ENCODE results near the gene MRPL55.

MRPL55 gene

DNA sequence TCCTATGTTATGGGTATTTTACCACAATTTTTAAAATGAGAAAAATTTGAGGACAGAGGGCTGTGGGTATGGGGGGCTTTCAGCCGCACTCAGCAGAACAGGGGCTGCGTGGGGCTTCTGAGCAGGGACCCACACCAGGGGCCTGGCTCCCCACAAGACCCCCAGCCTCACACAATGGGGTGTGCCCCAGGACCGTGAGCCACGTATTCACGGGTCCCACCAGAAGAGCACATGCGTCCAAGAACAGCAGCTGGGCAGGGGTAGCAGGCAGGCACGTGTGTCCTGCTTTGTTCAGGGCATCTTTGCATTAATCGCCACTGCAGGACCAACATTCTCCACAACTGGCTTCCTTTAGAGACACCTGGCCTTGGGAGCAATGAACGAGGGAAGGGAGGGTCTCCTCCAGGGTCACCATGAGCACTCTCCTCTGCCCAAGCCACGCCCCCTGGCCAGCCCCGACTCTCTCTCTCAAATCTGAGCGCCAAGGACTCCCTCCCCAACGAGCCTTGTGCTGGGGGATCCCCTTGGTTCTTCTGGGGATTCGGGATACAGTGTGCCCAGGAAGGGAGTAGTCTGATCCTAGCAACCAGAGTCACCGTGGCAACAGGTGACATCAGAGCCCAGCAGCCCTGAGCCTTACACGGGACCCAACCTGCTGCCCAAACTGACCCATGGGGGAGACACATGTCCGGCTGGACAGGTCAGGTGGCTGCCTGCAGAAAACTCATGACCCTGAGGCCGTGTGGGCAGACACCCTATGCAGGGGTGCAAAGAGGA lies 34.0 kb downstream of the MRPL55 start:
- DNase-seq (ENCODE audit: extremely low spot score, insufficient read length, low read depth) (no peak), FAIRE-seq (no peak)

- DNase-seq (ENCODE audit: extremely low spot score, insufficient read length, low read depth) (no peak), FAIRE-seq (no peak)
Measured at GRCh38 chr1:228073857-228074545, 35.1 kb downstream of the MRPL55 start.

DNA sequence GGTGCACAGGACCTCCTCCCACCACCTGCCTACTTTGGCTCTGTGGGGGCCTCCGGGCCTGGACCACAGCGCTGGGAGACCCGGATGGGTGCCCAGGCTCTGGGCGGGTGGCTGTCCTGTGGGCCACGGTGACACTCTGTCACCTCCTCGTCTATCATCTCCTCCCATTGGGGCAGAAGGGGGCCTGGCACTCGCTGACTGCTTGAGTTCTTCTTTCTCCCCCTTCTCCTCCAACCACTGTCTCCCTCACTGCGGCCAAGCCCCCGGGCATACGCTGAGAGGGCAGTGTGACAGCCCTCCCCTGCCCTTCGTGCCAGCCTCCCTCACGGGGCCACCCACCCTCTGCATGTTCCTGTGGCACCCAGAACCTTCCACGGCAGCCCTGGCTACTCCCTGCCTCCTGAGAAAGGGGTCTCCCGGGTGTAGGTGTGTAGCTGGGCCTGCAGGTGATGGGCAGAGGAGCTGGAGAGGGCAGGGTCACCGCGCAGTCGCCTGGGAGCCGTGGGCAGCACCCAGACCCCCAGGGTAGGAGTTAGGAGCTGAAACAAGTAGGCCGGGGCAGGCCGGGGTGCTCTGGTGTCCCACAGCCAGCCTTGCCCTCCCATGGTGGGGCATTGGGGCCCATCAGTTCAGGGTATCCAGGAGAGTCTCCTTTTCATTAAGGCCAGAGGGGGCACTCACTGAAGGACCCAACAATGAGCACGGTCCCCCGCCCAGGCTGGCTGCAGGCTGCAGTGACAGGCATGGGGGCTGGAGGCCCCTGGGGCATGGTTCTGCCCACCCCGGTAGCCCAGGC lies 35.8 kb downstream of the MRPL55 start:
- no peak for DNase-seq (ENCODE audit: extremely low spot score, insufficient read length, low read depth)
- no peak for FAIRE-seq

GRCh38 chr1:228072658-228073043 lies 36.4 kb downstream of the MRPL55 start:
- FAIRE-seq (no peak), DNase-seq (ENCODE audit: extremely low spot score, insufficient read length, low read depth) (no peak)

DNA sequence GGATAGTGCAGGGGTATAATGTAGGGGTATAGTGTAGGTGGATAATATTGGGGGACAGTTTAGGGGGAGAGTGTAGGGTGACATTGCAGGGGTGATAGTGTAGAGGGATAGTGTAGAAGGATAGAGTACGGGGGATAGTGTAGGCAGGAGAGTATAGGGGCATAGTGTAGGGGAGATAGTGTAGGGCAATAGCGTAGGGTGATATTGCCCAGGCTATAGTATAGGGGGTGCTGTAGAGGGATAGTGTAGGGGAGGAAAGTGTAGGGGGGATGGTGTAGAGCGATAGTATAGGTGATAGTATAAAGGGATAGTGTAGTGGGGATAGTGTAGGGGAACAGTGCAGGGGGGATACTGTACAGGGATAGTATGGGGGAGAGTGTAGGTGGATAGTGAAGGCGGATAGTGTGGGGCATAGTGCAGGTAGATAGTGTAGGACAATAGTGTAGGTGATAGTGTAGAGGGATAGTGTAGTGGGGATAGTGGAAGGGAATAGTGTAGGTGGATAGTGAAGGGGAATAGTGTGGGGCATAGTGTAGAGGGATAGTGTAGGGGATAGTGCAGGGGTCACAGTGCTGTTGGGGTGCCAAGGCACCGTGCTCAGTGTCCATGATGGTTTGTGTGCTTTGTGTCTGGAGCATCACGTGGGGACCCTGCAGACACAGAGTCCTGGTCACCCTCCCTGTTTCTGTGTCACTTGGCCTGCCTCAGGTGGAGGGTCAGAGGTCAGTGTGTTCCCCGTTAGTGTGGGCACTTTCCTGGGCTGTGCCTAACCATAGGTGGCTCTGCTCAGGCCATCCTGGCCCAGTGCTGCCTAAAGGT lies 37.1 kb downstream of the MRPL55 start:
- DNase-seq (ENCODE audit: extremely low spot score, insufficient read length, low read depth) (no peak), FAIRE-seq (no peak)

DNA sequence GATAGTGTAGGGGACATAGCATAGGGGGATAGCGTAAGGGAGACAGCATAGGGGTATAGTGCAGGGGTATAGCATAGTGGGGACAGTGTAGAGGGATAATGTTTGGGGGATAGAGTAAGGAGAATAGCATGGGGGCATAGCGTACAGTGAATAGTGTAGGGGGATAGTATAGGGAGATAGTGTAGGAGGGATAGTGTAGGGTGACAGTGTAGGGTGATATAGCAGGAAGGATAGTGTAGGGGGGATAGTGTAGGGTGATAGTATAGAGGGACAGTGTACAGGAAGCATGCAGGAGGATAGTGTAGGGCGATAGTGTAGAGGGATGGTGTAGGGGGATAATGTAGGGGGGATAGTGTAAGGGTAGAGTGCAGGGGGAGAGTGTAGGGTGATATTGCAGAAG lies 38.2 kb downstream of the MRPL55 start:
- no peak for DNase-seq (ENCODE audit: extremely low spot score, insufficient read length, low read depth)

GRCh38 chr1:228070173-228070572 lies 38.9 kb downstream of the MRPL55 start:
- no peak for FAIRE-seq
- no peak for DNase-seq (ENCODE audit: extremely low spot score, insufficient read length, low read depth)

More for the DNA sequence above, 38.2 kb downstream of the MRPL55 start:
- no peak for FAIRE-seq

DNA sequence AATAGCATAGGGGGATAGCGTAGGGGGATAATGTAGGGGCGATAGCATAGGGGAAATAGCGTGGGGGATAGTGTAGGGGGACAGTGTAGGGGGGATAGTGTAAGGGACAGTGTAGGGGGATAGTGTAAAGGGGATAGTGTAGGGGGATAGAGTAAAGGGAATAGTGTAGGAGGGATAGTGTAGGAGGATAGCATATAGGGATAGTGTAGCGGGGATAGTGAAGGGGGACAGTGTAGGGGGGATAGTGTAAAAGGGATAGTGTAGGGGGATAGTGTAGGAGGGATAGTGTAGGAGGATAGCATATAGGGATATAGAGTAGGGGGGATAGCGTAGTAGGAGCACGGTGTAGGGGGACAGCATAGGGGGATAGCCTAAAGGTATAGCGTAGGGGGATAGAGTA lies 40.7 kb downstream of the MRPL55 start:
- DNase-seq (ENCODE audit: extremely low spot score, insufficient read length, low read depth) (no peak), FAIRE-seq (no peak)

DNA sequence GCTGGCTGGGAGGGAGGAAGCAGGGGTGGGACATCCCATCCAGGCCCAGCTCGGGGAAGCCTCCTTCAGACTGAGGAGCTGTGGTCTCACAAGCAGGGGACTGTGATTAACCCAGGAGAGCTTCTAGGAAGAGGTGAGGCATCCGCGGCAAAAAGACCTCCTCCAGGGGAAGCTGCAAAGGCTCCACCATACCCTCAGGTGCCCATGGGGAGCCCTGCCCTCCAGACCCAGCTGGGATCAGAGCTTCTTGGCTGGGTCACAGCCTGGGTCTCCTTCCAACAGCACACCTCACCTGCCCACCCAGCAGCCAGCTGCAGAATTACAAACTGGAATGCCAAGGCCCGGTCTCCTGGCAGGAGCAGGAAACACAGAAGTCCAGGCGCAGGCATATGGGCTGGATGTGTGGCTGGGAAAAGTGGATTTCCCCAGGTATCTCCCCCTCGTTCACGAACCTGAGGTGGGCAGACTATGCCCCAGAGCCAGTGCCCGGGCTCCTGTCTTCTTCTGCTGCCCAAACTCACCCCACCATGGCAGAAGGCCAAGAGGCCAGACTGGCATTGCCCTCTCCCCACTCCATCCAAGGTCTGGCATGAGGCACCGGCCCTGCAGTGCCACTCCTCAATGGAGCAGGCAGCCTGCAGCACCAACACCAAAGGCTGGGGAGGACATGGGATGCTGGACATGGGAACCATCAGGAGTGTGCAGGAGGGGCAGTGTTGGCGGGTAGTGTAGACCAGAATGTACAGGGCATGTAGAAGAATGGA lies 42.0 kb downstream of the MRPL55 start:
- DNase-seq (ENCODE audit: extremely low spot score, insufficient read length, low read depth) = no peak
- no peak for FAIRE-seq

GRCh38 chr1:228066416-228066815 lies 42.7 kb downstream of the MRPL55 start:
- FAIRE-seq (no peak), DNase-seq (ENCODE audit: extremely low spot score, insufficient read length, low read depth) (no peak)

DNA sequence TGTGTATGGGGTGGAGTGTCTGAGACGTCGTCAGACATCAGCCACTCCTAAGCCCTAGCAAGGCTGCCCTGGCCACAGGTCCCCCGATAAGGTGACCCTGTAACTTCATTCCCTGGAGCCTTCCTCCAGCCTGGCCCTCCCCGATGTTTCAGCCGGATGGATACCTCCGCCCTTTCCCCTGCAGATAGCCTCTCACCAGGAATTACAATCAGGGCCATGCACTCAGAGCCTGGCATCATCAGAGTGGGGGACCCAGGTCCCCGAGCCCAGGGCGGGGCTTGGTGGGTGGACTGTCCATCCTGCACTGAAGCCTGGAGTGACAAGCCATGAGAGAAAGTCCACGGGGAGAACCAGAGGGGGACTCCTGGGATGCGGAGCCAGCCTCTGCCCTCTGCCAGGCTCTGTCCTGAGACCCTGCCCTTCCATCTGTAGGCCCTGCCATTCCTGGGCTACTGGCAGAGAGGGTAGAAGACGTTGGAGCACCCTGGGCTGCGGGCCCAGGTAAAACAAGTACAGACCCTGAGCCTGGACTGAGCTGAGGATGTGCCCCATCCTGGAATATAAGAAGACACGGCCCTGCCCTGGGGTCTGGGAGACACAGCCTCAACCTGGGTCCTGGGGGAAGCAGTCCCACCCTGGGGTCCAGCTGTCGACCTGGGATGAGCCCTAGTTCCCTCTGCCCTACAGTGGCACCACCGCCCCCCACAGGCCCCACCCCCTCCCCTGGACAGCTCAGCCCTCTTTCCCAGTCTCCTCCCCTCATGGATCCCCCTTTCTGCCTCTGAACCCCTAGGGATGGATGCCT lies 43.4 kb downstream of the MRPL55 start:
- DNase-seq (ENCODE audit: extremely low spot score, insufficient read length, low read depth) = no peak
- FAIRE-seq = no peak

- FAIRE-seq (no peak), DNase-seq (ENCODE audit: extremely low spot score, insufficient read length, low read depth) (no peak)
Measured at GRCh38 chr1:228064741-228065542, 44.2 kb downstream of the MRPL55 start.

GRCh38 chr1:228064296-228064695 lies 44.8 kb downstream of the MRPL55 start:
- no peak for FAIRE-seq

DNA sequence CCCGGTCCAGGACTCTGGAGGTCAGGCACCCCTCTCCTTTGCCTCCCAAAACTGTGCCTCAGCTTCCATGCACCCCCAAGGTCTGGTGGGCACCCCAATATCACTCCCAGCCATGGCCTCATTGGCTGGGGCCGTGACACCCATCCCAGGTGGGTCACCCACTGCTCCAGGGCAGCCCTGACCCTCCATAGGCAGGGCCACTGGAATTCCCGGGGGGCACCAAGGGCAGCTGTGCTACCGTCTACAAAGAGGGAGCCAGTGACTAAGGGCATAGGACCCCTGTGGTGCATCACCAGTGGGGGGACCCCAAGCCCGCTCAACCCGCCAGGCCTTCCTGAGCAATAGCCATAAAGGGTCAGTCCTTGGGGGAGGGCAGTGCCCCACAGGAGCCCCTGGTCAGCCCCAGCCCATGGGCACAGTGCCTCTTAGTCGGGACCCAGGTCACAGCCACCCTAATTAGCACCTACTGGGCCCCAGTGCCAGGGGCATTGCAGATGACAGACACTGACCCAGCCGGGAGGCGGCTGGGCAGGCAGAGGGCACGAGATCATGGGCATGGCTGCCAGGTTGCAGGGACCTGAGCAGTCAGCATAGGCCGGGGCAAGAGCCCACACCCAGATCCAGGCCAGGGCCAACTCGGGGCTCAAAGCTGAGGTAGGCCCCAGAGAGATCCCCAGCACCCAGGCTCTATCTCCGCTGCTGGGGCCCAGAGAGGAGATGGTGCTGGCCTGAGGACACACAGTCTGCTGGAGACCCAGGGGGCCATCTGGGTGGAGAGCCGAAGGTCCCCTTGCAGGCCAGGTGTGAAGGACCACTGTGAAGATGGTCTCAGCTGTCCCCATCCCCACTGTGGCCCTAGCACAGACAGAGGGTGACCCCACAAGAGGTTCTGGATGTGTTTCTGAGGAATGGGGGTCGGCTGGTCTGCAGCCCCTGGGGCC lies 45.6 kb downstream of the MRPL55 start:
- DNase-seq (ENCODE audit: extremely low spot score, insufficient read length, low read depth) = no peak
- FAIRE-seq = no peak

More at GRCh38 chr1:228064296-228064695, 44.8 kb downstream of the MRPL55 start:
- DNase-seq (ENCODE audit: extremely low spot score, insufficient read length, low read depth) = no peak

GRCh38 chr1:228062812-228063211 lies 46.3 kb downstream of the MRPL55 start:
- DNase-seq (ENCODE audit: extremely low spot score, insufficient read length, low read depth) = no peak

GRCh38 chr1:228062085-228062791 lies 46.9 kb downstream of the MRPL55 start:
- no peak for FAIRE-seq

More at GRCh38 chr1:228062812-228063211, 46.3 kb downstream of the MRPL55 start:
- FAIRE-seq = no peak

More at GRCh38 chr1:228062085-228062791, 46.9 kb downstream of the MRPL55 start:
- no peak for DNase-seq (ENCODE audit: extremely low spot score, insufficient read length, low read depth)
